Measurements from ENCODE around the gene ZNF316. TPM values are rescaled to one million over a fixed set of nuclear protein-coding genes. Genes with fewer than 3 reads are reported as not detected.

The ZNF316 gene
- polyA plus RNA-seq, 1 of the 3 experiments (the other 2 are of a cell fraction) = 18.6 TPM

- no peaks in the 10 kb centered on the region for H3F3A ChIP-seq (replicated peaks; ENCODE audit: insufficient read depth)
- peaks cover 46 to 87% of the 10 kb centered on the region in 2 experiments for H3K36me3 ChIP-seq (replicated peaks in 1 of 2; ENCODE audit: control insufficient read depth in 1 of 2, insufficient read depth in 2 of 2, low read length in 1 of 2)
- H2AFZ ChIP-seq (ENCODE audit: low read depth) = no peak overlapping the region
- no peak overlapping the region for H3K9ac ChIP-seq
- H3K4me1 ChIP-seq (ENCODE audit: control insufficient read depth in 1 of 2, insufficient read depth in 2 of 2, low read depth in 1 of 2, low read length in 1 of 2) = no peaks in the 10 kb centered on the region
- H3K9me2 ChIP-seq = no peaks in the 10 kb centered on the region
- peak; percentile 37 for DNase-seq
- no peaks in the 10 kb centered on the region for H3K9me3 ChIP-seq
- ChIA-PET CTCF (interaction anchor here (0.7 to 2.8 kb wide), 2 partner anchors 11 to 57 kb away, joined by 3 to 12 read pairs; no protein-coding TSS in a partner anchor), POLR2A (no interaction called here)
- peaks cover 20% of the 10 kb centered on the region; the same call in 1 of the 2 replicates for H4K20me1 ChIP-seq (ENCODE audit: insufficient read depth)
- no peak overlapping the region for H3K4me2 ChIP-seq
- H3K4me3 ChIP-seq (ENCODE audit: low read depth in 2 of 2, low read length in 1 of 2) = no peak overlapping the region
- no peak overlapping the region for H3K27ac ChIP-seq (ENCODE audit: low read depth in 2 of 2, low read length in 1 of 2)
- TF ChIP-seq USF1 (IDR thresholded peaks at IDR 0.05; ENCODE audit: borderline replicate concordance, low read depth) (no peak), PBX3 (IDR thresholded peaks at IDR 0.05) (no peak), EP300 (IDR thresholded peaks at IDR 0.05; ENCODE audit: borderline replicate concordance in 1 of 2, low read depth in 1 of 2, low read length in 1 of 2) (no peak), FOXJ3 (CRISPR knock-in tag; IDR thresholded peaks at IDR 0.05) (no peak), JUND (IDR thresholded peaks at IDR 0.05) (no peak), RFX5 (IDR thresholded peaks at IDR 0.05; ENCODE audit: low read length) (no peak), REST (IDR thresholded peaks at IDR 0.05; ENCODE audit: low read depth, low read length) (no peak), MXI1 (IDR thresholded peaks at IDR 0.05; ENCODE audit: low read depth, low read length) (no peak), NFIC (IDR thresholded peaks at IDR 0.05; ENCODE audit: borderline replicate concordance) (no peak), YY1 (IDR thresholded peaks at IDR 0.05; ENCODE audit: low read depth) (no peak), POLR2AphosphoS5 (IDR thresholded peaks at IDR 0.05; ENCODE audit: low read depth, low read length) (no peak), IRF3 (IDR thresholded peaks at IDR 0.05; ENCODE audit: low read depth, low read length) (no peak), MEF2A (IDR thresholded peaks at IDR 0.05; ENCODE audit: borderline replicate concordance, low read depth) (no peak), ZBTB33 (IDR thresholded peaks at IDR 0.05; ENCODE audit: borderline replicate concordance, low read depth) (no peak)
- H3K27me3 ChIP-seq (ENCODE audit: insufficient read depth) = no peaks in the 10 kb centered on the region
- H3K79me2 ChIP-seq (ENCODE audit: insufficient read depth) = peaks cover 8% of the 10 kb centered on the region; the same call in 1 of the 2 replicates
- WGBS (ENCODE audit: low lambda C conversion rate) = 95% methylated on average over 17 of the region's 17 CpGs
Observed at GRCh38 chr7:6648066-6648814, 11.1 kb downstream of the ZNF316 start.
